Caco-2 (cell line): ENCODE results near the gene CCDC178. TPM values are rescaled to one million over a fixed set of nuclear protein-coding genes. Genes with fewer than 3 reads are reported as not detected.

Source experiments
- BruUV-seq: library from RNA; stranded (reverse); fragments of 400-500 nt; replicated peaks from 2 replicates; lab custom pipeline; 2021; lab: Mats Ljungman, UMichigan
- CTCF ChIA-PET: fragments of 300-600 bp; sonication (Branson Sonifier 250); formaldehyde crosslinking; loops from one replicate; lab custom pipeline; 2022; ENCODE audit warnings: antibody characterized with exemption; lab: Charles Lee
- POLR2A ChIA-PET: fragments of 300-600 bp; sonication (Branson Sonifier 250); formaldehyde crosslinking; loops from one replicate; lab custom pipeline; 2022; ENCODE audit warnings: antibody characterized with exemption; lab: Charles Lee
- DNase-seq, 2 experiments: peaks; one replicate each; pipeline versions ENCODE4 v3.0.0 to v3.0.0-alpha.2; 2020 to 2022
- H3K27me3 ChIP-seq: replicated peaks from 2 replicates; pipeline ENCODE4 v1.6.0; 2011; ENCODE audit warnings: low read length; ENCODE audit not compliant: control insufficient read depth, insufficient read depth
- H3K36me3 ChIP-seq: 2 replicates; pipeline ENCODE4 v1.5.1; 2011; ENCODE audit warnings: low read length; ENCODE audit not compliant: control insufficient read depth, insufficient read depth
- H3K4me1 ChIP-seq: fragments of 250-450 bp; sonication (Bioruptor Pico); 2 replicates; pipeline ENCODE4 v1.5.1; 2020; ENCODE audit warnings: mild to moderate bottlenecking
- H3K4me3 ChIP-seq: 2 replicates; pipeline ENCODE4 v1.5.1; 2011; ENCODE audit warnings: low read depth, mild to moderate bottlenecking, control low read depth, low read length
- H3K9me3 ChIP-seq: fragments of 250-450 bp; sonication (Bioruptor Pico); 2 replicates; pipeline ENCODE4 v1.5.1; 2020; ENCODE audit warnings: mild to moderate bottlenecking, moderate library complexity
- H3K27ac Mint-ChIP-seq: one replicate; pipeline ENCODE4 v1.8.0; 2022; ENCODE audit warnings: mixed read lengths; ENCODE audit not compliant: unreplicated experiment
- H3K27me3 Mint-ChIP-seq: one replicate; pipeline ENCODE4 v1.8.0; 2022; ENCODE audit warnings: mixed read lengths; ENCODE audit not compliant: insufficient read depth, unreplicated experiment
- H3K36me3 Mint-ChIP-seq: one replicate; pipeline ENCODE4 v1.8.0; 2022; ENCODE audit warnings: mild to moderate bottlenecking, mixed read lengths; ENCODE audit not compliant: insufficient read depth, unreplicated experiment
- H3K4me1 Mint-ChIP-seq: one replicate; pipeline ENCODE4 v1.8.0; 2022; ENCODE audit warnings: low read depth, mixed read lengths; ENCODE audit not compliant: unreplicated experiment
- H3K4me3 Mint-ChIP-seq: one replicate; pipeline ENCODE4 v1.8.0; 2022; ENCODE audit warnings: mild to moderate bottlenecking, moderate library complexity, mixed read lengths; ENCODE audit not compliant: unreplicated experiment
- H3K9me3 Mint-ChIP-seq: one replicate; pipeline ENCODE4 v1.8.0; 2022; ENCODE audit warnings: mixed read lengths; ENCODE audit not compliant: unreplicated experiment
- CTCF ChIP-seq, 2 experiments: fragments of 200-600 bp in 1 of 2; IDR thresholded peaks; 1 replicate in 1 of 2; 2 replicates in 1 of 2; pipeline versions ENCODE4 v1.5.1 to v1.8.0; 2011 to 2022; ENCODE audit warnings: antibody characterized with exemption in 1 of 2, control low read depth in 1 of 2, inconsistent platforms in 1 of 2, low read depth in 1 of 2, low read length in 1 of 2, mild to moderate bottlenecking in 1 of 2, moderate library complexity in 1 of 2; ENCODE audit not compliant: insufficient read depth in 1 of 2, severe bottlenecking in 1 of 2, unreplicated experiment in 1 of 2
- intact Hi-C: fragments of 100-400 bp; cut with micrococcal nuclease; formaldehyde crosslinking; loops from one replicate; pipeline ENCODE4 v1.10.0; 2022; ENCODE audit not compliant: unreplicated experiment
- total RNA-seq: library from RNA; stranded (reverse); gene quantifications from 2 replicates; pipeline ENCODE4 v1.2.3, GENCODE V29; 2022

CCDC178 gene
- total RNA-seq, 1 experiment from 2014 or later = not detected

GRCh38 chr18:33097126-33097525 is 343.4 kb downstream of the CCDC178 start:
- no peaks in the 10 kb centered on the region for H3K36me3 Mint-ChIP-seq
- H3K27me3 Mint-ChIP-seq = no peaks in the 10 kb centered on the region
- Histone ChIP-seq H3K27me3 (no peaks in the 10 kb centered on the region), H3K4me3 (no peak overlapping the region), H3K9me3 (no peaks in the 10 kb centered on the region), H3K36me3 (no peaks in the 10 kb centered on the region), H3K4me1 (no peaks in the 10 kb centered on the region)
- H3K27ac Mint-ChIP-seq = no peak overlapping the region
- H3K4me1 Mint-ChIP-seq = no peaks in the 10 kb centered on the region
- no peak for TF ChIP-seq CTCF (IDR thresholded peaks at IDR 0.05; ENCODE audit: insufficient read depth in 1 of 2, low read depth in 1 of 2, low read length in 1 of 2, severe bottlenecking in 1 of 2, unreplicated experiment in 1 of 2)
- no TSS peak for BruUV-seq
- DNase-seq = no peak
- H3K9me3 Mint-ChIP-seq = no peaks in the 10 kb centered on the region
- intact Hi-C loops = no loop called here
- CTCF ChIA-PET = no interaction called here
- no peak overlapping the region for H3K4me3 Mint-ChIP-seq
- POLR2A ChIA-PET = no interaction called here

GRCh38 chr18:33090461-33090860 is 350.1 kb downstream of the CCDC178 start:
- ChIA-PET CTCF (no interaction called here), POLR2A (no interaction called here)
- no peaks in the 10 kb centered on the region for H3K27me3 ChIP-seq
- intact Hi-C loops = no loop called here
- H3K9me3 ChIP-seq = no peaks in the 10 kb centered on the region
- Mint-ChIP-seq H3K4me1 (no peaks in the 10 kb centered on the region), H3K9me3 (no peaks in the 10 kb centered on the region), H3K27me3 (no peaks in the 10 kb centered on the region), H3K36me3 (no peaks in the 10 kb centered on the region), H3K27ac (no peak overlapping the region), H3K4me3 (no peak overlapping the region)
- no peak for DNase-seq
- TF ChIP-seq CTCF (IDR thresholded peaks at IDR 0.05; ENCODE audit: insufficient read depth in 1 of 2, low read depth in 1 of 2, low read length in 1 of 2, severe bottlenecking in 1 of 2, unreplicated experiment in 1 of 2) = no peak
- H3K4me1 ChIP-seq = no peaks in the 10 kb centered on the region
- no peaks in the 10 kb centered on the region for H3K36me3 ChIP-seq
- BruUV-seq = no TSS peak
- no peak overlapping the region for H3K4me3 ChIP-seq

- Mint-ChIP-seq H3K9me3 (no peaks in the 10 kb centered on the region), H3K4me1 (no peaks in the 10 kb centered on the region), H3K27ac (no peak overlapping the region), H3K4me3 (no peak overlapping the region), H3K27me3 (no peaks in the 10 kb centered on the region), H3K36me3 (no peaks in the 10 kb centered on the region)
- intact Hi-C loops = no loop called here
- POLR2A ChIA-PET = no interaction called here
- no peak overlapping the region for H3K4me3 ChIP-seq
- H3K9me3 ChIP-seq = no peaks in the 10 kb centered on the region
- H3K4me1 ChIP-seq = no peaks in the 10 kb centered on the region
- CTCF ChIA-PET = no interaction called here
- H3K36me3 ChIP-seq = no peaks in the 10 kb centered on the region
- no TSS peak for BruUV-seq
- TF ChIP-seq CTCF (IDR thresholded peaks at IDR 0.05; ENCODE audit: insufficient read depth in 1 of 2, low read depth in 1 of 2, low read length in 1 of 2, severe bottlenecking in 1 of 2, unreplicated experiment in 1 of 2) = no peak
- no peak for DNase-seq
- H3K27me3 ChIP-seq = no peaks in the 10 kb centered on the region
These were observed 363.9 kb downstream of the CCDC178 start for GRCh38 chr18:33076601-33077000.
